ENCODE data around the gene POLD3.

The POLD3 gene

GRCh38 chr11:74678591-74679512 lies 86.5 kb downstream of the POLD3 start:
- TF ChIP-seq, protein P1, sequence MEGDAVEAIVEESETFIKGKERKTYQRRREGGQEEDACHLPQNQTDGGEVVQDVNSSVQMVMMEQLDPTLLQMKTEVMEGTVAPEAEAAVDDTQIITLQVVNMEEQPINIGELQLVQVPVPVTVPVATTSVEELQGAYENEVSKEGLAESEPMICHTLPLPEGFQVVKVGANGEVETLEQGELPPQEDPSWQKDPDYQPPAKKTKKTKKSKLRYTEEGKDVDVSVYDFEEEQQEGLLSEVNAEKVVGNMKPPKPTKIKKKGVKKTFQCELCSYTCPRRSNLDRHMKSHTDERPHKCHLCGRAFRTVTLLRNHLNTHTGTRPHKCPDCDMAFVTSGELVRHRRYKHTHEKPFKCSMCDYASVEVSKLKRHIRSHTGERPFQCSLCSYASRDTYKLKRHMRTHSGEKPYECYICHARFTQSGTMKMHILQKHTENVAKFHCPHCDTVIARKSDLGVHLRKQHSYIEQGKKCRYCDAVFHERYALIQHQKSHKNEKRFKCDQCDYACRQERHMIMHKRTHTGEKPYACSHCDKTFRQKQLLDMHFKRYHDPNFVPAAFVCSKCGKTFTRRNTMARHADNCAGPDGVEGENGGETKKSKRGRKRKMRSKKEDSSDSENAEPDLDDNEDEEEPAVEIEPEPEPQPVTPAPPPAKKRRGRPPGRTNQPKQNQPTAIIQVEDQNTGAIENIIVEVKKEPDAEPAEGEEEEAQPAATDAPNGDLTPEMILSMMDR (IDR thresholded peaks at IDR 0.05): no peak

GRCh38 chr11:74679513-74679865 lies 87.1 kb downstream of the POLD3 start:
- TF ChIP-seq, protein P1 (IDR thresholded peaks at IDR 0.05): no peak

GRCh38 chr11:74680035-74680671 lies 87.8 kb downstream of the POLD3 start:
- TF ChIP-seq, protein P1 (IDR thresholded peaks at IDR 0.05): no peak

- TF ChIP-seq, protein P1 (IDR thresholded peaks at IDR 0.05): no peak
Measured at GRCh38 chr11:74680703-74681531, 88.5 kb downstream of the POLD3 start.

DNA sequence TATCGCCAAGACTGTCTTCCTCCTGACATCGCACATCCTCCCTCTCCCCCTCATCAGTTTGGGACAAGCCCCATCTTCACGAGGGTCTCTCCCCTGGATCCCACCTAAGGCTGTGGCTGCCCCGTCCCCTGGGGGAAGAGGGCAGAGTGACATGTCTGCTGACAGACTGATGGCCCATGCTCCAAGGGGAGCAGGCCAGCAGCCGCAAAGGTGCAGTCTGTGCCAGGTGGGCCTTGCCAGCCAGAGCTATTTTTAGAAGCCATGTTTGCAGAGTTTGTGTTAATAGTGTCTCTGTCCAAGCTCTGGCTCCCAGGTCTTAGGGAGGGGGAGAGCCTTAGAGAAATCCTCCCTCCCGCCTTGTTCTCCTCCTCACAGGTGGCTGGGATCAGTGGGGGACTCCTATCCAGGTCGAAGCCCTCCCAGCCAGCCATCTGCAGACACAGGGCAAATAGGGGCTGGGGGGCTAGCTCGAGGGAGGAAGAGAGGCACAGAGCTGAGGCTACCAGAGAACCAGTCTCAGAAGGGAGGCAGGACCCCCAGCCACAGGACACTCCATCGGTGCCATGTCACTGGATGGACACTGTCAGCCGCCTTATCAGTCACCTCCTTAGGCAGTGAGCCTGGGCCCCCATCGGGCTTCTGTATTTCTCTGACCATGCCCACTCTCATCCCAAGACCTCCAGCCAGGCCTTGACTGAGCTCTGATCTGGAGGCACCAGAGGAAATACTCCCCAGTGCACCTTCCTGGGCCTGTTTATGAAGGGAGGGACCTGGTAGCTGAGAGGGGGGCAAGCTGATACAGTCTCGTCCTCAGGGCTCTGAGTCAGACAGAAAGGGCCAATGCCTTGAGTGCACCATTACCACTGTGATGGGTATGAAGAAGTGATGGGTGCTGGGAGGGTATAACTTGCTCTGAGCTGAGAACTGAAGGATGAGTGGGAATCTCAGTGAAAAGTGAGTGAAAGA lies 89.6 kb downstream of the POLD3 start:
- TF ChIP-seq, protein P1 (IDR thresholded peaks at IDR 0.05): no peak

DNA sequence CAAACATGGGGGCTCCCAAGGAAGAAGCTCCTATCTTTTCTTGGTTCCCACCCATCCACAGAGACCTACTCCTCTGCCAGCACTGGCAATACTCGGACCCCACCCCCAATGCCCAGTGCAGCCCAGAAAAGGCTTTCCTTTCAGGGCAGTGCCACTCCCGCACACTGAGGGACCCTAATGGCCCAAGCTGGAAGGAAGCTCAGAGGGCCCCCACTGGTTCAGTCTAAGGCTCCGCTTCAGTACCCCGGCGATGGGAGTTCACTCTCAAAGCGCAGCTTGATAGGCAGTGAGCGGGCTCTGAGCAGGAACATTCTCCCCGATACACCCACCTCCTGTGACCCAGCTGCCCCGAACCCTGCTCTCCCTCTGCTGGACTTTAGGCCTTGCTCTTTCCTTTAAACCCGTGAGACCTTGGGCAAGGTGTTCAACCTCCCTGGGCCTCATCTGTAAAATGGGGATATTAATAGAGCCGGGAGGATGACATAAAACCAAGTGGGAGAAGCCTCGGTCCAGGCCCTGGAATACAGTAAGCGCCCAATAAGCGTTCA lies 90.4 kb downstream of the POLD3 start:
- TF ChIP-seq, protein P1 (IDR thresholded peaks at IDR 0.05): no peak

Data from LNCAP (cell line).